HUDEP-2 (cell line): ENCODE data around the gene RASGRF1.
"Not testable (repeated sequence)": the region's sequence is repeated elsewhere in the genome, so short reads cannot be mapped to it uniquely, and the experiment has no call there.

Experiments used
- DNase-seq, 76 experiments: peaks; one replicate each; lab custom pipeline; 2025; ENCODE audit not compliant: unreplicated experiment in 76 of 76; lab: John Stamatoyannopoulos, UW

RASGRF1 gene, protein sequence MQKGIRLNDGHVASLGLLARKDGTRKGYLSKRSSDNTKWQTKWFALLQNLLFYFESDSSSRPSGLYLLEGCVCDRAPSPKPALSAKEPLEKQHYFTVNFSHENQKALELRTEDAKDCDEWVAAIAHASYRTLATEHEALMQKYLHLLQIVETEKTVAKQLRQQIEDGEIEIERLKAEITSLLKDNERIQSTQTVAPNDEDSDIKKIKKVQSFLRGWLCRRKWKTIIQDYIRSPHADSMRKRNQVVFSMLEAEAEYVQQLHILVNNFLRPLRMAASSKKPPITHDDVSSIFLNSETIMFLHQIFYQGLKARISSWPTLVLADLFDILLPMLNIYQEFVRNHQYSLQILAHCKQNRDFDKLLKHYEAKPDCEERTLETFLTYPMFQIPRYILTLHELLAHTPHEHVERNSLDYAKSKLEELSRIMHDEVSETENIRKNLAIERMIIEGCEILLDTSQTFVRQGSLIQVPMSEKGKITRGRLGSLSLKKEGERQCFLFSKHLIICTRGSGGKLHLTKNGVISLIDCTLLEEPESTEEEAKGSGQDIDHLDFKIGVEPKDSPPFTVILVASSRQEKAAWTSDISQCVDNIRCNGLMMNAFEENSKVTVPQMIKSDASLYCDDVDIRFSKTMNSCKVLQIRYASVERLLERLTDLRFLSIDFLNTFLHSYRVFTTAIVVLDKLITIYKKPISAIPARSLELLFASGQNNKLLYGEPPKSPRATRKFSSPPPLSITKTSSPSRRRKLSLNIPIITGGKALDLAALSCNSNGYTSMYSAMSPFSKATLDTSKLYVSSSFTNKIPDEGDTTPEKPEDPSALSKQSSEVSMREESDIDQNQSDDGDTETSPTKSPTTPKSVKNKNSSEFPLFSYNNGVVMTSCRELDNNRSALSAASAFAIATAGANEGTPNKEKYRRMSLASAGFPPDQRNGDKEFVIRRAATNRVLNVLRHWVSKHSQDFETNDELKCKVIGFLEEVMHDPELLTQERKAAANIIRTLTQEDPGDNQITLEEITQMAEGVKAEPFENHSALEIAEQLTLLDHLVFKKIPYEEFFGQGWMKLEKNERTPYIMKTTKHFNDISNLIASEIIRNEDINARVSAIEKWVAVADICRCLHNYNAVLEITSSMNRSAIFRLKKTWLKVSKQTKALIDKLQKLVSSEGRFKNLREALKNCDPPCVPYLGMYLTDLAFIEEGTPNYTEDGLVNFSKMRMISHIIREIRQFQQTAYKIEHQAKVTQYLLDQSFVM (N-terminal part only)

DNA sequence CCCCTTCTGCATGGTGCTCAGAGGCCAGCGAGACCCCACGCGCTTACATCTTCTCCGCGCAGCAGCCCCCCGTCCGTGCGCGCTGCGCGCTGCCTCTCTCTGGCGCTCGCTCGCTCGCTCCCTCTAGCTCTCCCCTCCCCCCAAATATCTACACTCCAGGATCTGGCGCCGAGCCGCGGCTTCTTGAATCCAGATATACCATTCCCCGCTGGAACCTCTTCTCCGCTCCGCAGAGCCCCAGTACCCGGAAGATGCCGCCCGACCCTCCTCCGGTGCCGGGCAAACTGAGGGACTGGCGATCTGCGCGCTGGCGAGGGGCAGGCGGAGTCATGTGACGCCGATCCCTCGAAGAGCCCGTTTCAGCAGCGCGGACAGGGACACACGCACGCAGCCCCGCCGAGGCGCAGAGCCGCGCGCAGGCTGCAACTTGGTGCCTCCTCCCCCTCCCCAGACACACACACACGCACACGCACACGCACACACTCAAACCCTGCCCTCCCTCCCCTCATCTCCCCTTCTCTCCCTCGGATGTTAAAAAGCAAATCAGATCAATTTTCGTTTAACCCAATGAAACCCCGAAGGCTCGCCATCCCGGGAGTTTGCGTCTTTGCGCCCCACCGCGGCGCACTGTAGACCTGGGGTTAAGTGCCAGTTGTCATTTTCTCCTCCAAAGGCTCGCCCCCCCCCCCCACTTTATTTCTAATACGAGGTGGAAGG is at the start of gene RASGRF1:
Gene RASGRF1, minus strand, starts transcription at position 294 of the 717 bp plus-strand sequence. Its CDS starts 282 bp downstream, at position 12.
- no peak for DNase-seq

DNA sequence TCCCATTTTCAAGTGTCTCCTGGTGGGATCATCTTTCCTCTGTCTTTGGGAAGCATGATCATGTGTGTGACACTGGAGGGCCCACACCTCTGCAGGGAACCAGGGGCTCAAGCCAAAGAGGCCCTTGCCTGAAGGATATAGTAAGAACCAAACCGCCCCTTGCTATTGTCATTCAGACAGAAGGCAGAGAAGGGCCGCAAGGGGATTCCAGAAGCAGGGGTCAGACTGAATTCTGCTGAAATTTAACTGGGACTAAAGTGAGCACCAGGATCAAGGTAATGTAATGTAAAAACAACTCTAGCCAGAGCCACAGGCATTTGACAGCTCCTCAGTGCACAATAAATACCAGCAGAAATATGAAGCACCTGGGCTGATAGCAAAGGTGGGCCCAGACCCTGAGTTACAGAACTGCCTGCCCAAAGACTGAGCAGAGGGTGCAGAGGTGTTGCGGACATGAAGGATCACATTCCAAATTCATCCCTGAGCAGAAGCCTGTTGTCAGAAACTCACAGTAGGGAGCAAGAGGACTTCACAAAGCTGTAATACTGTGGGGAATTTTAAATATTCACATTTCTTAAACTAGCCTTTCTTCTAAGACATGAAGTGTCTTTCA is 46.0 kb upstream of the RASGRF1 start:
- DNase-seq, result no peak

DNA sequence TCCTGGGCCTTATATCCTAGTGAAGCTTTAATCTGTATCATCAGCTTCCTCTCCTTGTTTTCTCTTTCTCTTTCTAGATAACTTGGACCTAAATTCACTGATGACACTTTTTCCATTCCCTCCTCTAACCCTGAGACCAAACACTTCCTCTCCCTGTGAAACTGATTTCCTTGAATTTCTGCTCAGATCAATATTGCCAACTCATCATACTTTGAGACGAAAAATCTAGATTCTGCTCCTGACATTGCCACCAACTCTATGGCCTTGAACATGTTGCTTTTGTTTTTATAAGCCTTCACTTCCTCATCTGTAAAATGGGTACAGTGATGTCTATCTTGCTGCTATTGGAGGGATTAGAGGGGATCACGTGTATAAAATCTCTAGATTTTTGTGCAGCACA is 42.7 kb upstream of the RASGRF1 start:
- no peak for DNase-seq

DNA sequence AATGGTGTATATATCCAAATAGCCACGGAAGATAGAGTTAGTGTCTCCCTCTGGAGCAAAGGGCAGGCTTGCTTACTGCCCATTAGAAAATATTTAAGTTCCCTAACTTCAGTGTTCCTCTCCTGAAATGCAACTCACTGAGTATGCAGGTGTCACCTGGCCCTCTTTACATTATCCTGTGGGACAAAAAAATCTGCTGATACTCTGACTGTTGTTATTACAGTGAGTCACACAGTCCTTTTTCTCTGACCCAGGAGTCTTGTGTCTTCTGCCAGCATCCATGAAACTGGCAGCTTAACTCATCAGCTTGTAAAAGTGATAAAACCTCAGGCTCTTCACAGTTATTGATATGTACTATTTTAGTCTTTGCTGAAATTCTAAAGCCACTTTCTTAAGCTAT is 42.2 kb upstream of the RASGRF1 start:
- no peak for DNase-seq

DNA sequence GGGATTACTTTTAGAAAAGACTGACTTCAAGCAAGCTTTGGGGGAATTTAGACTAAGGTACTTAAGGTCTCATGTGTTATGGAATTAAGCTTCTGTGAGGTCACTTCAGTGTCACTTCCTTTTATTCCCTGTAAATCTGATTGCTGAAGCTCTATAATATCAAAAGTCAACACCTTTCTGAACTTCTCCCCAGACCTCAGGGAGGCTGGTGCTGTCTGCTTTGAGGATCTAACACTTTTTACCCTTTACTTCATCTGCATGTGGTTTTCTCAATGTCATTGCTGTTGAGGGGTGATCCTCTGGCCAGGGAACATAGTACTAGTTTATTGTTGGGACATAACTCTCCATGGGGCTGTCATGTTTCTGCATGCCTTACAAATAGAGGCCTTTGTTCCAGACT is 41.8 kb upstream of the RASGRF1 start:
- DNase-seq, result no peak

DNA sequence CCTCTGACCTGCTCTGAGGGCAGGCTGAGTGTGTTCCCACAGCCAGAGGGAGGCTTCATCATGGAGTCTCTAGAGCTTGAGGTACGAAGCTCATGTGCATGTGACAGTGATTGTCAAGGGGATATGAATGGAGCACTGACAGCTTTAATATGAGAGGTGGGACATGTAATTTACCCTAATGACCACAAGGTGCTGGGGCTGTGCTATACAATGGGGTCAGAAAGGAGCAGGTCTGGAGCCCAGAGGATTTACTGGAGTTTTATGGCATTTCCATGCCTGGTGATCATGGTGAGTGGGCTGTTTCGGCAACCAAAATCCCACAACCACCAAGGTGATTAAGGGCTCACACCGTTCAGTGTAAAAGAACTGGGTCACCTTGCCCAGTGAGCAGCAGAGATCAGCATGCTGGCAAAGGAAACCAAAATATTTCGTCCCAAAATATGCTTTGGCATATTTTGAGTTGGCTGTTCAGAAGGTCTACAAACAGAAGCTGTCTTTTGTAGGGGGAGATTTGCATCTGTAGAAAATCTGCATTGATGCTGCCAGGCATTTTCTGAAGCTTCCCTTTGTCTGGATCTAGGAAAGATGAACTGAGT is 40.1 kb upstream of the RASGRF1 start:
- no peak for DNase-seq

DNA sequence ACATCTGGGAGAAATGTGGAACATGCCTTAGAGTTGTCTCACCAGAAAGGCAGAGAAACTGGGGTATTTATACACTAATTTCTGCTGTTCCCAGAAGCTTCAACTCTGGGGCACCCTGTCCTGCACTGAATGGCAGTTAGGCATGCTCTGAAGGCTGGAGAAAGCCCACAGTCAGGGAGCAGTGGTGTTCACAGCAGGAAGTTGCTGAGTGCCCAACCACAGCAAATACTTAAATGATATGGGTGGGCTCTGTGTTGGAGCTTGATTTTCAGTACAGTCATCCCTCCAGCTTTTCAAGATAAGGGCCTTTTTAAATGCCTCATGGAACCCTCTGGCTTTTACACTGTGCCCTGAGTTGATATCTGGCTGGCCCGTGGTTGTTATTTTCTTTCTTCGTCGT is 38.7 kb upstream of the RASGRF1 start:
- no peak for DNase-seq

DNA sequence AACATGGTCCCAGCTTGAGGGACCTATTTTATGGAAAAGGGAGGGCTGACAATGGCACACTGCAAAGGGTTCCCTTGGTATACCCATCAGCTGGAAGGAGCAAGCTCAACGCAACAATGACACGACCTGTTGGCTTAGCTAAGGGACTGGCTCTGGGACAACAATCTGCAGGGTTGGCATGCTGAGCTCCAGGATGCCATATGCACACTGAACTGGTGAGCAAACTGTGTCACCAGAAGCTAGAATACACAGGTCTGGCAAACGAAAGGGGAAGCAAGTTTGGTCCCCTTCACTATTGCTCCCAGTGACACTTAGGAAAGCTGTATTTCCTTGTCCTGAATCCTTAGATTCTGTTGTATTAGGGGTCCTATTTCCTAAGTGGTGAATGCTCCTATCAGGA is 38.0 kb upstream of the RASGRF1 start:
- DNase-seq, result no peak

DNA sequence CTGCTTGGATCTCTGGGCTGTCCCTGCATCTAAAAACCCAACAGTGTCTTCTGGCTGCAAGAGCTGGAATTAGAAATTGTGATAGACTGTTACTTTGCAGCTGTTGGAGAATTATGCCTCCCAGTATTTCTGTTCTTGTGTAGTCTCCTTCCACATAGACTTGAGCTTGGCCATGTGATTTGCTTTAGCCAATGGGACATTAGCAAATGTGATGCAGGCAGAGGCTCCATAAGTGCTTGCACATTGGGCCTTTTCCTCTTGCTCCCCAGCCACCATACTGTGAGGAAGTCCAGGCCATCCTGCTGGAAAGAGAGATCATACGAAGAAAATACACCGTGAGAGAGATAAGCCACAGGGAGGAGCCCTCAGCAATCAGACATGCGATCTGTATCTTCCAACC is 33.8 kb upstream of the RASGRF1 start:
- DNase-seq, result no peak

DNA sequence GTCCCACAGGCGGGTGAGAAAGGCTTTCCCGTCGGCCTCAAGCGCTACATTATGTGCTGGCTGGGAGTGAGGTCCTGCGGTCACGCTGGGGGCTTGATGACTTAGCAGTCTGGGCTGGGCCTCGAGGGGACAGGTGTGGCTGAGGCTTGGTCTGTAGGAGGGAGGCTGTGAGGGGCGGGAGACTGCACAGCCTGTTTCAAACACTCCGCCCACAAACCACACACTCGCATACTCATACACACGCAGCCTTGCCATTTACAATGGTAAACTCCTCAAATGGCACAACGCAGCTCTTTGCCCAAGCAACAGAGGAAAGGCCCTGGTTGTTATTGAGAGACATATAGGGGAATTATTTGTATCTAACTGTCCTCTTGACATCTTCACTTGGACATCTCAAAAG is 32.4 kb upstream of the RASGRF1 start:
- no peak for DNase-seq

DNA sequence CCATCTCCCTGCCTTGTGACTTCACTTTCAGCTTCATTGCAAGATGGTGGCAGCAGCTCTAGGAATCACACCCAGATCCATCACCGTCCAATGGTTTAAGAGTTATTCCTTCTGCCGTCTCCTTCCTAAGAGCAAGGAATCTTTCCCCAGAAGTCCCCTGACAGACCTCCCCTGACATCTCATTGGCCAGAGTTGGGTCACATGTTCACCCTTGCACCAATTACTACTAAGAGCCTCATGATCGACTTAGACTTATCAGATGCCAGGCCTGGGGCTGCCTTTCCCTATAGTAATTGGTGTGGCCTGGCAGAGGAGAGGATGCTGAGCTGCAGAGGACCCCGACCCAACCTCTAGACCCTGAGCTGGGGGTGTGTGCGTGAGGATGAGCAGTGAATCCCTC is 31.8 kb upstream of the RASGRF1 start:
- no peak for DNase-seq

DNA sequence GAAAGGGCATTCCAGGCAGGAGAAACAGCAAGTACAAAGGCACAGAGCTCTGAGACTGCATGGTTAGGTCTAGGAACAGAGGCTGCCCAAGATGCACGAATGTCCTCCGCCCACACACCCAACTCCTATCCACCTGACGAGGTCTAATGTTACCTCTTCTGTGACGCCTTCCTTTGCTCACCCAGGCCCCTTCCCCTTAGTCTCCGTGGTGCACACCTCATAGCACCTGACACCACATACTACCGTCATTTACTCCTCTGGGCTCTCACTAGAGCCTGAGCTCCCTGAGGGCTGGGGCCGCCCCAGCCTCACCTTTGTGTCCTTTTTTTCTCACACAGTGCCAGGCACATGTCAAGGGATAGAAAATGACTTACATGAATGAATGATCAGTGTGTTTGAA is 31.0 kb upstream of the RASGRF1 start:
- no peak for DNase-seq

DNA sequence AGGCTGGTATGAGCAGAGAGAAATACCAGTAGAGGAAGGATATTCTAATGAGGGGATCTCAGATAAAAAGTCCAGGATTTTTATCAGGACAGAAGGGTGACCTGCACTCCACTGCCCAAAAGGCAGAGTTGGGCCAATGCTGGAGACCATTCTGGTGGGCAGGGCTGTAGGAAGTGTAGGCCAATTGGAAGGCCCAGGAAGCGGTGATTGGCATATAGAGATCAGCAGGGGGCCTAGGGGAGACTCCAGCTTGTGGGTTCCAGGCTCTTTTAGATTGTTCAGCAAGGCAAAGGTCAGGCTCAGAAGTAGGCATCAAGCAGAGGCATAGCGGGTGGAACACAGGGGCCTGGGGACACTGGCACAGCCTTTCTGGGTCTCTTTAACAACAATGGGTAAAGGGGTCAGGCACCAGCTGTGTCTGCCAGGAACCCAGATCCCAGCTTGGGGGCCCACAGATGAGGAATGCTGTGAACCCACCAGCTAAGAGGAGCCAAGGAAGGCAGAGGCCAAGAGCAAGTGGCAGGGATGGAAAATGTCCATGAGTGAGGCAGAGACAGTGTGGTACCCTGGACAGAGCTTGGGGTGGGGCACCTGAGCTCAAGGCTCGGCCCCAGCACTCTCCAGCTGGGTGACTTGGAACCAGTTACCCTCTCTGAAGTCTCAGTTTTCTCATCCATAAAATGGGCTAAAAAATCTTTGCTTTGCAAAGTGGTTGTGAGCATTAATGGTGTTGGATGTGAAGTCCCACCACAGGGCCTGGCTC is 27.0 kb upstream of the RASGRF1 start:
- DNase-seq, result no peak

DNA sequence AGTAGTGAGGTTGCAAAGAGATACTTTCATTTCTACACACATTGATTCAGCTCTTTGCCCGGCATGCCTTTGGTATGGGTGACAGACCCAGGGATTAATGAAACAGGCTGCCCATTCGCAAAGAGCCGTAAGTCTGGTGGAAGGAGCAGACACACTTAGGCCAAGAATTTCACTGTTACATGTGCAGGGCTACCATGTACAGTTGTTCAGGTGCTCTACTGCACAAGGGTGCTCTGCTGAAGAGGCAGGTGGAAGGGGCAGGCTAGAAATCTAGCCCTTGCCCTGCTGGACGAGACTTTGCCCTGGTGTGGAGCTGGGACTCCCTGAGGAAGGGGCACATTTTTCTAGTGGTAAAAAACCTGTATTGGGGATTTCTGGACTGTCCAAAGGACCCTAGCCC is 26.2 kb upstream of the RASGRF1 start:
- DNase-seq, result no peak

DNA sequence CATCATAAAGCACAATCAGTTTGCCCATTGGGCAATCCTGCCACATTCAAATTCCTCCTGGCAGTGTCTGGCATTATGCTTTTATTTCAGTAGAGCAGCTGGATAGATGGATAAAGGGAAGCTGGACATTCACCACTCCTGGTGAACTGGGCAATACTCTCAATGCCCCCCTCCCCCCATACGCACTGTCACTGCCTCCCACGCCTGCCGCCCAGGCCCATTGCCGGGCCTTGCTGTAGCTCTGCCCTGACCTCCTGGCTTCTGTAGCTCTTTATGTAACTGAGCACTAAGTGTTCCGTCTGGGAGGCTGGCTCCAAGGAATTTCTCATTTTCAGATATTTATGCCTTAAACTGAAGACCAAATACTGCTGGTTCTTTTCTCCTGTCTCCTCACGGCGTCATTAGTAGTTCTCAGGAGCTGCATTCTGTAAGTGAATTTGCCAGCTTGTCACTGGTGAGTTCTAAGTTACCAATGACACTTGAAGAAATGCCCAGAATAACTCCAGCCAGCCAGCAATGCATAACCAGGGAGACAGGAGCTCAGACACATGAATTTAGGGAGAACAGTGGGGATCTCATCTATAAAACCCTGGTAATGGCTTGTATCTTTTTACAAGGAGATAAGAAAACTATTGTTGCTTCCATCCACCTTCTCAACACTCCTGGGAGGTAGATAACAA is 25.5 kb upstream of the RASGRF1 start:
- no peak for DNase-seq

DNA sequence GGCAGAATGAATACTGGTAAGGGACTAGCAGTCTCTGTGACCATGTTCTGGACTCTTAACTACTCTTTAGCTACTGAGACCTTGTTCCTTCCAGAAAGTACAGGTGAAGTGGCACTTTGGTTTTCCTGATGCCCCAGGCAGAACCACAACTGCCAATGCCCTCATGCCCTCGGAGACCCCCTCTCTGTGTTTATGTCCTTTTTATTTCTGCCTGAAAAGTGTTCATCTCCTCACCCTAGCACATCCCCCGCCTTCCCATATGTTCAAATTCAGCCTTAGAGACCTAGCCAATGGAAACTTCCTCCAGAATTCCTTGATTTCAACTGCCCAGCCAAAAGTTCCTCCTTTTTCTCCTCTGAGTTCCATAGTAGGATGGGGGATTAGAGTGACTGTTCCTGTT is 23.3 kb upstream of the RASGRF1 start:
- DNase-seq, result no peak

DNA sequence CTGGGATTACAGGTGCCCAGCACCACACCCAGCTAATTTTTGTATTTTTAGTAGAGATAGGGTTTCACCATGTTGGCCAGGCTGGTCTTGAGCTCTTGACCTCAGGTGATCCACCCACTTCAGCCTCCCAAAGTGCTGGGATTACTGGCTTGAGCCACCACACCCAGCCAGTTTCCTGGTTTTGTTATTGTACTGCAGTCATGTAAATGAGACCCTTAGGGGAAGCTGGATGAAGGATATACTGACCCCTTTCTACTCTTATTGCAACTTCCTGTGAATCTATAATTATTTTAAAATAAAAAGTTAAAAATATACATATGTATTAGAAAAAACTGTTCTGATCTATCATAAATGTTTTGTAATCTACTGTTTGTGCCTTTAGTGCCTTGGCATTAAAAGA is 20.8 kb upstream of the RASGRF1 start:
- DNase-seq, result not testable (repeated sequence)

DNA sequence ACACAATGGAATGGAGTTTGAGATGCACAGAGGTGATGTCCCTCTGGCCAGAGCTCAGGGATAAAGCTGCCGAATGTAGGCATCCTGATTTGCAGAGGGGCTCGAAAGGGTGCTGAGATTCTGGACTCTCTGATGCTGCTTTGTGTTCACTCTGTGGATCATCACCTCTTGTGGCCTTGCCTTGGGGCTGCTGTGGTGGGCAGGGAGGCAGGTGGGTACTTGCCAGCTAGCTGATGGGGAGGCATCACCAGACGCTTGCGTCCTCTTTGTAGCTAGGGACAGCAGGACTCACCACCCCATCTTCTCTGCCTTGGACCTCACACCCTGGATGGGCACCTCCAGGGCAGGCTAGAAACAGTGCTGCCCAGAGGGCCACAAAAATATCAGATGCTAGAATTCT is 14.6 kb upstream of the RASGRF1 start:
- no peak for DNase-seq
